Fibroblast of lung (primary cell): ENCODE measurements around the gene NOM1. TPM values are rescaled to one million over a fixed set of nuclear protein-coding genes. Genes with fewer than 3 reads are reported as not detected.

ENCODE experiments used
- DNase-seq, 2 donors: peaks; one replicate each; pipeline versions ENCODE4 v3.0.0 to v3.0.0-alpha.2; 2010; ENCODE audit warnings: low read depth in 2 of 2
- H2AFZ ChIP-seq: 2 replicates; pipeline ENCODE4 v1.5.1; 2012; ENCODE audit warnings: low read length, control low read depth, inconsistent platforms
- H3K27ac ChIP-seq: 2 replicates; pipeline ENCODE4 v1.5.1; 2011; ENCODE audit warnings: low read length, control low read depth; ENCODE audit not compliant: insufficient read depth
- H3K27me3 ChIP-seq: 2 replicates; pipeline ENCODE4 v1.5.1; 2011; ENCODE audit warnings: mild to moderate bottlenecking, low read length; ENCODE audit not compliant: control insufficient read depth, insufficient read depth
- H3K36me3 ChIP-seq: 2 replicates; pipeline ENCODE4 v1.5.1; 2011; ENCODE audit warnings: low read length; ENCODE audit not compliant: control insufficient read depth, insufficient read depth
- H3K4me1 ChIP-seq: 2 replicates; pipeline ENCODE4 v1.5.1; 2011; ENCODE audit warnings: low read length; ENCODE audit not compliant: control insufficient read depth, insufficient read depth; ENCODE audit errors: extremely low read depth
- H3K4me2 ChIP-seq: 2 replicates; pipeline ENCODE4 v1.5.1; 2011; ENCODE audit warnings: low read length, control low read depth; ENCODE audit not compliant: insufficient read depth; ENCODE audit errors: extremely low read depth
- H3K4me3 ChIP-seq, 4 experiments: fragments of 200-600 bp in 1 of 4; sonication (generic) in 1 of 4; replicated peaks in 1 of 4; 2 replicates each; pipeline ENCODE4 v1.5.1; 2011 to 2016; ENCODE audit warnings: low read length in 4 of 4, low read depth in 3 of 4, mild to moderate bottlenecking in 3 of 4, control low read depth in 2 of 4, inconsistent platforms in 1 of 4, mixed read lengths in 1 of 4; ENCODE audit not compliant: insufficient read depth in 1 of 4; ENCODE audit errors: control extremely low read depth in 1 of 4
- H3K79me2 ChIP-seq: 2 replicates; pipeline ENCODE4 v1.5.1; 2012; ENCODE audit warnings: mild to moderate bottlenecking, low read length, inconsistent platforms; ENCODE audit not compliant: control insufficient read depth, insufficient read depth
- H3K9ac ChIP-seq: 2 replicates; pipeline ENCODE4 v1.5.1; 2011; ENCODE audit warnings: mild to moderate bottlenecking, low read length, control low read depth; ENCODE audit not compliant: insufficient read depth
- H3K9me3 ChIP-seq: 2 replicates; pipeline ENCODE4 v1.5.1; 2012; ENCODE audit warnings: low read depth, low read length; ENCODE audit not compliant: control insufficient read depth, insufficient read depth
- H4K20me1 ChIP-seq: 2 replicates; pipeline ENCODE4 v1.5.1; 2011; ENCODE audit warnings: low read length; ENCODE audit not compliant: control insufficient read depth, insufficient read depth; ENCODE audit errors: extremely low read depth
- CTCF ChIP-seq, 2 donors: IDR thresholded peaks in 1 of 2; conservative IDR thresholded peaks in 1 of 2; 1 replicate in 1 of 2; 2 replicates in 1 of 2; pipeline ENCODE4 v1.5.1; 2011 to 2012; ENCODE audit warnings: low read length in 2 of 2, control low read depth in 1 of 2, inconsistent platforms in 1 of 2, low read depth in 1 of 2, mild to moderate bottlenecking in 1 of 2
- EZH2 ChIP-seq: IDR thresholded peaks from 2 replicates; pipeline ENCODE4 v1.5.1; 2012; ENCODE audit warnings: low read length, control low read depth, mild to moderate bottlenecking; ENCODE audit errors: missing control alignments
- polyA plus RNA-seq, 2 donors: library from polyadenylated mRNA; depleted of rRNA in 1 of 2; stranded (reverse) in 1 of 2; unstranded in 1 of 2; fragments of >200 nt; gene quantifications; 2 replicates each; pipeline ENCODE4 v1.2.1, GENCODE V29; 2011 to 2012; ENCODE audit warnings: missing spikeins in 1 of 2
- total RNA-seq: library from RNA; depleted of rRNA; stranded (reverse); fragments of >200 nt; gene quantifications from 2 replicates; pipeline ENCODE4 v1.2.1, GENCODE V29; 2014

The NOM1 gene
- total and polyA plus RNA-seq, 2 donors (not counting 1 experiment from before 2014, with no cell fraction given) = 5.6 to 13.9 TPM

GRCh38 chr7:157021071-157021870 is 71.8 kb downstream of the NOM1 start:
- TF ChIP-seq CTCF (conservative IDR thresholded peaks at IDR 0.05 in 1 of 2, IDR thresholded peaks at IDR 0.05 in 1 of 2; ENCODE audit: low read depth in 1 of 2, low read length in 2 of 2) (no peak), EZH2 (no peak)
- H3K4me3 ChIP-seq = no peak overlapping the region
- H3K36me3 ChIP-seq = no peaks in the 10 kb centered on the region
- no peaks in the 10 kb centered on the region for H3K79me2 ChIP-seq
- DNase-seq = no peak
- H3K9me3 ChIP-seq = no peaks in the 10 kb centered on the region
- H3K27ac ChIP-seq = no peak overlapping the region
- H3K9ac ChIP-seq = no peak overlapping the region
- no peak overlapping the region for H3K4me2 ChIP-seq
- peaks cover 87% of the 10 kb centered on the region for H3K27me3 ChIP-seq
- H4K20me1 ChIP-seq = no peaks in the 10 kb centered on the region
- no peak overlapping the region for H2AFZ ChIP-seq
- H3K4me1 ChIP-seq = no peaks in the 10 kb centered on the region

DNA sequence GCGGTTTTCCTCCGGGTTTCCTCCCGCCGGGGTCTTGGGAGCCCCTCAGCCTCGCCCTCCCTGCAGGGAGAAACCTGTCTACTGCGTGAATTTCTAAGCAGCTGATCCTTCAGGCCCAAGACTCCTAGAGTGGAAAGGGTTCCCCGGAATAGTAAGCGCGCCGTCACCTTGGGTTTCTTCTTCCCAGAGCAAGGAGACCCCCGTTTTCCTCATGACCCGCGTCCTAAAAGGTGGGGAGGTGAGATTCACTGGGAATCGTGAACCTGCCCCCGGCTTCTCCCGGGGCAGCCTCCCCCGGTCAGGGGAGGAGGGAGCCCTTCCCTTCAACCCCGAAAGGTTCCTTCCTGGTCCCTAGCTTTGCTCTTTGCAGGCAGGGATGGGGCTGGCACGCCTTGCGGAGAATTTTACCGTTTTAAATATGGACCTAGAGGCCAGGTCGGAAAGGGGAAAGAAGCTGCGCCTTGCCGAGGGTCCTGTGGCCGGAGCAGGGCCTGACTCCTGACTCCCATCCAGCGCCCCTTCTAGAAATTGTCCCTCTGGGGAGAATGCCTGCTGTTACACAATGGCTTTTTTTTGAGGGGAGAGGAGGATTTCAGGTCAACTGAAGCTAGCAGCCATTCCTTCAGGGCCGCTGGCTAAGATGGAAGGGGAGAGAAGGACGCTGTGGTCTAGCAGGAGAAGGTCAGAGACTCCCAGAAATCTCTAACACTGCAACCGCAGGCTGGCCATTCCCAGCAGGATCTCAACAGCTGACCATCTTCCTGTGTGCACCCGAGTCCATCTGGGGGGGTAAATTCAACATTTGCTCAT is 72.6 kb downstream of the NOM1 start:
- Histone ChIP-seq H3K4me1 (no peaks in the 10 kb centered on the region), H3K9ac (no peak overlapping the region), H3K9me3 (no peaks in the 10 kb centered on the region), H3K27ac (no peak overlapping the region), H3K36me3 (no peaks in the 10 kb centered on the region), H3K4me3 (no peak overlapping the region), H4K20me1 (no peaks in the 10 kb centered on the region), H3K4me2 (no peak overlapping the region), H2AFZ (no peak overlapping the region), H3K79me2 (no peaks in the 10 kb centered on the region), H3K27me3 (peaks cover 79% of the 10 kb centered on the region)
- no peak for DNase-seq
- TF ChIP-seq CTCF (conservative IDR thresholded peaks at IDR 0.05 in 1 of 2, IDR thresholded peaks at IDR 0.05 in 1 of 2; ENCODE audit: low read depth in 1 of 2, low read length in 2 of 2) (no peak), EZH2 (peak; percentile 84)

Other genes starting within 250 kb of the NOM1 start
- gene LMBR1, start 56.5 kb upstream of the NOM1 start, total RNA-seq = 35.4 and 41.6 TPM in 2 replicates
- 30.1 and 30.8 TPM in 2 replicates for gene LMBR1, start 56.5 kb upstream of the NOM1 start, polyA plus RNA-seq
- not detected in 2 replicates for gene MNX1, start 61.0 kb downstream of the NOM1 start, total RNA-seq
- gene MNX1, start 61.0 kb downstream of the NOM1 start, polyA plus RNA-seq = not detected in 2 replicates
- gene UBE3C, start 189.2 kb downstream of the NOM1 start, total RNA-seq = 75.5 and 91.0 TPM in 2 replicates
- 76.2 and 76.3 TPM in 2 replicates for gene UBE3C, start 189.2 kb downstream of the NOM1 start, polyA plus RNA-seq